Measurements from ENCODE around the gene RRP7A. TPM values are rescaled to one million over a fixed set of nuclear protein-coding genes. Genes with fewer than 3 reads are reported as not detected.
"Not testable (repeated sequence)": the region's sequence is repeated elsewhere in the genome, so short reads cannot be mapped to it uniquely, and the experiment has no call there.

The RRP7A gene
- total RNA-seq, 4 donors from 2014 or later: 26.2 to 26.5 (median 26.4) TPM

DNA sequence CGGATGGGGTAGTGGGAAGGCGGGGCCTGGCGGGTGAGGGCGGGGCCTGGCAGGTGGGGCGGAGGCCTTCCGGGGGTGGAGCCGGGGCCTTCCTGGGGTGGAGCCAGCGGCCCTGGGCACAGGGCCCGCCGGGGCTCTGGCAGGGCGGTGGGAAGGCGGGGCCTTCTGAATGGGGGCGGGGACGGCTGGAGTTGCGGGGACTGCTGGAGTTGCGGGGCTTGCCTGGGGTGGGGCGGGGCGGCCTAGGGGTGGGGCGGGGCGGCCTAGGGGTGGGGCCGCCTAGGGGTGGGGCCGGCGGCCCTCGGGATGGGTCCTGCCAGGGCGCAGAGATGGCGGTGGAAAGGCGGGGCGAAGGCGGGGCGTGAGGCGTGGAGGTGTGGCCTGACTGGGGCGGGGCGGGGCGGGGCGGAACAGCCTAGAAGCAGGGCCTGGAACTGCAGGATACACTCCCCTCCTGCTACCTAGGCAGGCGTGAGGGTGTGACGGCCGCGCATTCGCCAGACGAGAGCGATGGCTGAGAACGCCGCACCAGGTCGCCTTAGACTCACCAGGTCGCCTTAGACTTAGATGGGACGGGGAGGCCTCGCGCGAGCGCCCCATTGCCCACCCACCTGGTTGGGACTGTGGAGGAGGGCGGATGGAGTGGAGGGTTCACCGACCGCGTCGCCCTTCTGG, 19.3 kb downstream of the RRP7A start:
- peak overlapping the region in 3 of 4 donors; percentile 42 to 52 (median 44) for H3K27ac ChIP-seq (replicated peaks in 1 of 4)
- peak; percentile 93 for DNase-seq (ENCODE audit: extremely low spot score)
- no peaks in the 10 kb centered on the region for H3K27me3 ChIP-seq
- no peaks in the 10 kb centered on the region for H3K36me3 ChIP-seq
- 14% methylated on average over 18 of the region's 56 CpGs for WGBS
- H3K4me3 ChIP-seq: peak overlapping the region; percentile 48 to 59 (median 48)
- intact Hi-C loops (cut with DNase I): no loop called here
- TF ChIP-seq EP300 (IDR thresholded peaks at IDR 0.05): no peak
- TF ChIP-seq POLR2A (IDR thresholded peaks at IDR 0.05; ENCODE audit: low read depth): no peak
- H3K9me3 ChIP-seq: no peaks in the 10 kb centered on the region
- H3K4me1 ChIP-seq: peaks cover 3 to 23% (median 18%) of the 10 kb centered on the region in 4 donors

DNA sequence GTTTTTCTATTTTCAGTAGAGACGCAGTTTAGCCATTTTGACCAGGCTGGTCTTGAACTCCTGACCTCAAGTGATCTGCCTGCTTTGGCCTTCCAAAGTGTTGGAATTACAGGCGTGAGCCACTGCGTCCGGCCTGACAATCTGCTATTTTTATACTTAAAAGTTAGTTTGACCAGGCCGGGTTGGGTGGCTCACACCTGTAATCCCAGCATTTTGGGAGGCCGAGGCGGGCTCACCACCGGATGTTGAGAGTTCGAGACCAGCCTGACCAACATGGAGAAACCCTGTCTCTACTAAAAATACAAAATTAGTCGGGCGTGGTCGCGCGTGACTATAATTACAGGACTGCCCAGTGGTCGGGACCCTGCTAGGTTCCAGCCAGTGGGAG, 19.8 kb downstream of the RRP7A start:
- H3K27me3 ChIP-seq; H3K9me3 ChIP-seq; H3K36me3 ChIP-seq; DNase-seq (ENCODE audit: extremely low spot score); intact Hi-C loops (cut with DNase I): not testable (repeated sequence)
- peak overlapping the region in 3 of 4 donors; percentile 42 to 52 (median 44) for H3K27ac ChIP-seq (replicated peaks in 1 of 4)
- WGBS: 82% methylated on average over 5 of the region's 15 CpGs
- H3K4me1 ChIP-seq: peaks cover 3 to 23% (median 18%) of the 10 kb centered on the region in 4 donors
- H3K4me3 ChIP-seq: peak overlapping the region; percentile 48 to 59 (median 48)

DNA sequence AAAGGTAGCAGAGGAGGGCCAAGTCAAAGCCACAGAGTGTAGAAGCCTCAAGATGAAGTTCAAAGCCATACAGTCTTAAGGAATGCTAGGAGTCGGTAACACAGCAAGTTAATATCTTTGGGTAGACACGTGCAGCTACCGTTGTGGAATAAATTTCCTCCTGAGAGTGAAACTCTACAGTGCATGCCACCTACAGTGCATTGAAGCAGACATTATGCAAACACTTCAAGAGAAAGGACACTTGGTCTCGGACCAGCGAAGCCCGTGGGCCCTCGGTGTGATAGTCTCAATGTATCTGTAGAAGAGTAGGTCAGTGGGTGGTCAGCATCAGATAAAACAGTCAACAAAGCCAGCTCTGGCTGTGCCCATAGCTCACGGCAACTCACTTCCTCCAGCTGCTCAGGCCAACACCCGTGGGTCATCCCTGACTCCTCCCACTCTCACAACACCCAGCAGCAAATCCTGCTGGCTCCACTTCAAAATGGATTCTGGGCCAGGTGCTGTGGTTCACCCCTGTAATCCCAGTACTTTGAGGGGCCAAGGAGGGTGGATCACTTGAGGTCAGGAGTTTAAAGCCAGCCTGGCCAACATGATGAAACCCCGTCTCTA, 24.0 kb downstream of the RRP7A start:
- peaks cover 2 to 17% (median 12%) of the 10 kb centered on the region in 4 donors for H3K4me1 ChIP-seq
- DNase-seq (ENCODE audit: extremely low spot score); H3K9me3 ChIP-seq; H3K27me3 ChIP-seq; intact Hi-C loops (cut with DNase I); H3K27ac ChIP-seq (replicated peaks in 1 of 4); H3K4me3 ChIP-seq; H3K36me3 ChIP-seq: not testable (repeated sequence)
- WGBS: 66% methylated on average over 10 of the region's 10 CpGs

DNA sequence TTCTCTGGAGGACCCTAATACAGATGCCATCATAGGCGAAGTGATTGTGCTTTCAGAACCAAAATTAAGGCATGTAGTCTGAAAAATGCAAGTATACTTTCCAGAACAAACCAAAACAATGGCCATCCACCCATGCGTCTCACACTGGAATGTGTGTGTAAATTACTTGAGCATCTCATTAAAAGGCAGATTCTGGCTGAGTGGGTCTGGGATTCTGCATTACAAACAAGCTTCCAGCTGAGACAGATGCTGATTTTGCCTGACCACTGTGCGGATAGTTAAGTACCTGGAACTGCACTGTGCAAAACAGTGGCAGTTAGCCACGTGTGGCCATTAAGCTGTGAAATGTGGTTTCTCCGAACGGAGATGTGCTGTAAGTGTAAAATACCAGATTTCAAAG, 26.2 kb downstream of the RRP7A start:
- Histone ChIP-seq H3K27ac (replicated peaks in 1 of 4) (no peak overlapping the region), H3K4me1 (no peaks in the 10 kb centered on the region), H3K4me3 (no peak overlapping the region), H3K36me3 (no peaks in the 10 kb centered on the region), H3K27me3 (no peaks in the 10 kb centered on the region), H3K9me3 (no peaks in the 10 kb centered on the region)
- no peak for DNase-seq (ENCODE audit: extremely low spot score)
- intact Hi-C loops (cut with DNase I): no loop called here
- WGBS: 79% methylated on average over 6 of the region's 6 CpGs
- TF ChIP-seq, protein P1, sequence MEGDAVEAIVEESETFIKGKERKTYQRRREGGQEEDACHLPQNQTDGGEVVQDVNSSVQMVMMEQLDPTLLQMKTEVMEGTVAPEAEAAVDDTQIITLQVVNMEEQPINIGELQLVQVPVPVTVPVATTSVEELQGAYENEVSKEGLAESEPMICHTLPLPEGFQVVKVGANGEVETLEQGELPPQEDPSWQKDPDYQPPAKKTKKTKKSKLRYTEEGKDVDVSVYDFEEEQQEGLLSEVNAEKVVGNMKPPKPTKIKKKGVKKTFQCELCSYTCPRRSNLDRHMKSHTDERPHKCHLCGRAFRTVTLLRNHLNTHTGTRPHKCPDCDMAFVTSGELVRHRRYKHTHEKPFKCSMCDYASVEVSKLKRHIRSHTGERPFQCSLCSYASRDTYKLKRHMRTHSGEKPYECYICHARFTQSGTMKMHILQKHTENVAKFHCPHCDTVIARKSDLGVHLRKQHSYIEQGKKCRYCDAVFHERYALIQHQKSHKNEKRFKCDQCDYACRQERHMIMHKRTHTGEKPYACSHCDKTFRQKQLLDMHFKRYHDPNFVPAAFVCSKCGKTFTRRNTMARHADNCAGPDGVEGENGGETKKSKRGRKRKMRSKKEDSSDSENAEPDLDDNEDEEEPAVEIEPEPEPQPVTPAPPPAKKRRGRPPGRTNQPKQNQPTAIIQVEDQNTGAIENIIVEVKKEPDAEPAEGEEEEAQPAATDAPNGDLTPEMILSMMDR (IDR thresholded peaks at IDR 0.05): no peak
- TF ChIP-seq POLR2A (IDR thresholded peaks at IDR 0.05; ENCODE audit: low read depth) (no peak), EP300 (IDR thresholded peaks at IDR 0.05) (no peak), POLR2AphosphoS5 (IDR thresholded peaks at IDR 0.05) (no peak)

DNA sequence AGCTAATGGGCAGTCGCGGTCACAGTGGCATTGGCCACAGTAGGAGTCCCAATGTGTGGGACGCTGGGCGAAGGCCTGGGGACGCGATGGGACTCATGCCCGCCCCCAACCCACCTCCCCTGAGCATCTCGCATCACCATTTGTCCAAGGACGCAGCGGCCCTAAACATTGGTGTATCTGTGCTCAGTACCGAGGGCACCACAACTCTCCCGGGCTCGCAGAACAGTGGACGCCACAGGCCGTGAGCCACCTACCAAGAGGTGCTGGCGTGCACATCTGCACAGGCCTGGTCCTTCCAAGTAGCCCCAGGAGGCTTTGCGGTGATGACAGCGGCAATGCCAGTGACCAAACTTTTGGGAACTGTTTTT, 27.3 kb downstream of the RRP7A start:
- 93% methylated on average over 16 of the region's 18 CpGs for WGBS
- intact Hi-C loops (cut with DNase I): no loop called here
- Histone ChIP-seq H3K9me3 (no peaks in the 10 kb centered on the region), H3K36me3 (no peaks in the 10 kb centered on the region), H3K4me3 (no peak overlapping the region), H3K27ac (replicated peaks in 1 of 4) (no peak overlapping the region), H3K27me3 (no peaks in the 10 kb centered on the region), H3K4me1 (no peaks in the 10 kb centered on the region)
- no peak for DNase-seq (ENCODE audit: extremely low spot score)
- TF ChIP-seq, protein P1 (IDR thresholded peaks at IDR 0.05): no peak
- no peak for TF ChIP-seq POLR2A (IDR thresholded peaks at IDR 0.05; ENCODE audit: low read depth)
- no peak for TF ChIP-seq EP300 (IDR thresholded peaks at IDR 0.05)
- no peak for TF ChIP-seq POLR2AphosphoS5 (IDR thresholded peaks at IDR 0.05)

DNA sequence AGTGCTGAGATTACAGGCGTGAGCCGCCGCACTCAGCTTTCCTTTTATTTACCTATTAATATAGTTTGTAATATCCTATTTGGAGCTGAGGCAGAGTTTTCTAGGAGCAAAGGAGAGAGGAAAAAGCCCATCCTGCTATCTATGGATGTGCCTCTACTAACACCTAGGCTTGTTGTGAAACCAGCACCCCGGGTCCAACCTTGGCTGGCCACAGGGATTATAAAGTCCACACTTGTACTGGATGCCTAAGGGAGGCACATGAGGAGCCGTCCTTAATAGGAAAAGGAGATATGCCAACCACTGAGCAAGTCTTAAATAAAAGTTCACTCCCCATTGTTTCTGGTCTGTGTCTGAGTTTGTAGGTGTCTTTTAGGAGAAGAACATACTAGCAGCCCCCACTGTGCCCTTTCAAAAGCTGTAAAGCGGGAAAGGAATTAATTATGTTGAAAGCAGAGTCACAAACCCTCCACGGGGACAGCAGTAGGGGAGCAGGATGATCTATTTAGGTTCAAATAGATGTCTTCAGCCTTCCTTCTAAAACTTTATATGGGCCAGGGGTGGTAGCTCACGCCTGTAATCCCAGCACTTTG, 29.3 kb downstream of the RRP7A start:
- intact Hi-C loops (cut with DNase I): no loop called here
- no peak overlapping the region for H3K4me3 ChIP-seq
- no peaks in the 10 kb centered on the region for H3K9me3 ChIP-seq
- no peak for DNase-seq (ENCODE audit: extremely low spot score)
- no peaks in the 10 kb centered on the region for H3K4me1 ChIP-seq
- peaks cover 0 to 2% (median 0%) of the 10 kb centered on the region in 4 donors for H3K27me3 ChIP-seq
- no peaks in the 10 kb centered on the region for H3K36me3 ChIP-seq
- H3K27ac ChIP-seq (replicated peaks in 1 of 4): no peak overlapping the region
- 67% methylated on average over 8 of the region's 8 CpGs for WGBS
- TF ChIP-seq POLR2A (IDR thresholded peaks at IDR 0.05; ENCODE audit: low read depth): no peak
- TF ChIP-seq, protein P1 (IDR thresholded peaks at IDR 0.05): no peak
- TF ChIP-seq EP300 (IDR thresholded peaks at IDR 0.05): no peak
- no peak for TF ChIP-seq POLR2AphosphoS5 (IDR thresholded peaks at IDR 0.05)

All from esophagus muscularis mucosa (tissue), 4 donors.